ENCODE measurements around the gene GFRA1.

DNA sequence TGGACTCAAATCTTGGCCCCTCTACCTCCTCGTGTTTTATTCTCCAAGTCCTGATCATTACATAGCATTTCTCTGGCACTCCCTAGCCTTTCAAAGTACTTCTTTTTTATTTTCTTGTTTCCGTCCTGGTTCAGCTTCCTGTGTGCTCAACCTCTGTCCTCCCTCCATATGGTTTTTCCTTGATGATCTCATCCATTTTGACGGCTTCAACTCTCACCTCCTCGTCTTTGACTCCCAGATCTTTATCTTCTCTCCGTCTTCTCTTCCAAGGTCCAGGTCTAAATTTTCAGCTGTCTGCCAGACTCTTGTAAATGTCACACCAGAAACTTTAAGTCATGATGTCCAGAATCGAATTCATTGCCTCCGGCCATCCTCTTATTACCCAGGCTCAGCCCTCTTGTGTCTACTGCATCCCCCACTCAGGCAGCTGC, 23.3 kb upstream of the GFRA1 start:
- TF ChIP-seq, protein P1, sequence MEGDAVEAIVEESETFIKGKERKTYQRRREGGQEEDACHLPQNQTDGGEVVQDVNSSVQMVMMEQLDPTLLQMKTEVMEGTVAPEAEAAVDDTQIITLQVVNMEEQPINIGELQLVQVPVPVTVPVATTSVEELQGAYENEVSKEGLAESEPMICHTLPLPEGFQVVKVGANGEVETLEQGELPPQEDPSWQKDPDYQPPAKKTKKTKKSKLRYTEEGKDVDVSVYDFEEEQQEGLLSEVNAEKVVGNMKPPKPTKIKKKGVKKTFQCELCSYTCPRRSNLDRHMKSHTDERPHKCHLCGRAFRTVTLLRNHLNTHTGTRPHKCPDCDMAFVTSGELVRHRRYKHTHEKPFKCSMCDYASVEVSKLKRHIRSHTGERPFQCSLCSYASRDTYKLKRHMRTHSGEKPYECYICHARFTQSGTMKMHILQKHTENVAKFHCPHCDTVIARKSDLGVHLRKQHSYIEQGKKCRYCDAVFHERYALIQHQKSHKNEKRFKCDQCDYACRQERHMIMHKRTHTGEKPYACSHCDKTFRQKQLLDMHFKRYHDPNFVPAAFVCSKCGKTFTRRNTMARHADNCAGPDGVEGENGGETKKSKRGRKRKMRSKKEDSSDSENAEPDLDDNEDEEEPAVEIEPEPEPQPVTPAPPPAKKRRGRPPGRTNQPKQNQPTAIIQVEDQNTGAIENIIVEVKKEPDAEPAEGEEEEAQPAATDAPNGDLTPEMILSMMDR (IDR thresholded peaks at IDR 0.05), result no peak
- TF ChIP-seq EZH2 (IDR thresholded peaks at IDR 0.05; ENCODE audit: borderline replicate concordance, insufficient read depth, low read depth, low read length, poor library complexity, severe bottlenecking), result no peak

Measured in B cell (primary cell).